Spinal cord (tissue), 10 donors: Measurements from ENCODE around the gene SLC38A5. TPM values are rescaled to one million over a fixed set of nuclear protein-coding genes. Genes with fewer than 3 reads are reported as not detected.

Experiments used
- DNase-seq, 6 donors: peaks; one replicate each; pipeline versions ENCODE4 v3.0.0 to v3.0.0-alpha.2; 2013 to 2015; ENCODE audit warnings: low spot score in 6 of 6, low read depth in 4 of 6
- H3K27ac ChIP-seq: one replicate; pipeline ENCODE4 v1.5.1; 2013; ENCODE audit warnings: low read depth, low read length, control low read depth
- H3K27me3 ChIP-seq: one replicate; pipeline ENCODE4 v1.6.1; 2013; ENCODE audit warnings: low read length; ENCODE audit not compliant: control insufficient read depth, insufficient read depth
- H3K36me3 ChIP-seq: one replicate; pipeline ENCODE4 v1.6.1; 2013; ENCODE audit warnings: low read length; ENCODE audit not compliant: control insufficient read depth, insufficient read depth
- H3K4me1 ChIP-seq: one replicate; pipeline ENCODE4 v1.6.1; 2013; ENCODE audit warnings: low read length; ENCODE audit not compliant: control insufficient read depth, insufficient read depth
- H3K4me3 ChIP-seq: one replicate; pipeline ENCODE4 v1.5.1; 2013; ENCODE audit warnings: low read depth, low read length, control low read depth
- H3K9me3 ChIP-seq: one replicate; pipeline ENCODE4 v1.6.1; 2013; ENCODE audit warnings: low read length; ENCODE audit not compliant: control insufficient read depth, insufficient read depth
- WGBS: methylation state at CpG from one replicate; pipeline ENCODE4 v1.1.5; 2013; ENCODE audit warnings: missing lambda C conversion rate; ENCODE audit not compliant: insufficient coverage; 5-methylcytosine and 5-hydroxymethylcytosine counted together
- polyA plus RNA-seq, 2 donors: library from polyadenylated mRNA; unstranded; fragments of 120-200 nt; gene quantifications; one replicate each; pipeline ENCODE4 v1.2.1, GENCODE V29; 2013; ENCODE audit not compliant: insufficient read length in 2 of 2
- total RNA-seq, 2 donors: library from RNA; depleted of rRNA in 1 of 2; stranded (reverse); fragments of 120-200 nt in 1 of 2; fragments of >200 nt in 1 of 2; gene quantifications; one replicate each; pipeline versions ENCODE4 v1.2.3 to v1.2.4, GENCODE V29; 2013 to 2014
- donor health status: healthy.

The SLC38A5 gene
- total and polyA plus RNA-seq, 4 donors: 16.4 to 65.9 (median 53.7) TPM

- Histone ChIP-seq H3K27ac (no peak overlapping the region), H3K4me1 (peaks cover 11% of the 10 kb centered on the region), H3K27me3 (no peaks in the 10 kb centered on the region), H3K9me3 (no peaks in the 10 kb centered on the region), H3K4me3 (no peak overlapping the region), H3K36me3 (no peaks in the 10 kb centered on the region)
- DNase-seq: peak in 4 of 6 donors; percentile 18 to 76 (median 56)
- 34% methylated on average over 10 of the region's 10 CpGs for WGBS
Observed at GRCh38 chrX:48493890-48494364, 23.9 kb upstream of the SLC38A5 start.

GRCh38 chrX:48492293-48492910, 22.3 kb upstream of the SLC38A5 start:
- 73% methylated on average over 6 of the region's 7 CpGs for WGBS
- no peak overlapping the region for H3K27ac ChIP-seq
- no peaks in the 10 kb centered on the region for H3K9me3 ChIP-seq
- H3K4me3 ChIP-seq: no peak overlapping the region
- no peak for DNase-seq
- H3K36me3 ChIP-seq: no peaks in the 10 kb centered on the region
- H3K4me1 ChIP-seq: peaks cover 11% of the 10 kb centered on the region
- no peaks in the 10 kb centered on the region for H3K27me3 ChIP-seq

GRCh38 chrX:48491809-48492208, 21.7 kb upstream of the SLC38A5 start:
- Histone ChIP-seq H3K4me3 (no peak overlapping the region), H3K9me3 (no peaks in the 10 kb centered on the region), H3K27me3 (no peaks in the 10 kb centered on the region), H3K36me3 (no peaks in the 10 kb centered on the region), H3K27ac (no peak overlapping the region), H3K4me1 (peaks cover 11% of the 10 kb centered on the region)
- no peak for DNase-seq
- 87% methylated on average over 9 of the region's 9 CpGs for WGBS

GRCh38 chrX:48490661-48491060, 20.6 kb upstream of the SLC38A5 start:
- DNase-seq: no peak
- Histone ChIP-seq H3K27ac (no peak overlapping the region), H3K4me3 (no peak overlapping the region), H3K9me3 (no peaks in the 10 kb centered on the region), H3K4me1 (peaks cover 11% of the 10 kb centered on the region), H3K27me3 (no peaks in the 10 kb centered on the region), H3K36me3 (no peaks in the 10 kb centered on the region)
- 69% methylated on average over 6 of the region's 8 CpGs for WGBS

GRCh38 chrX:48489892-48490291, 19.8 kb upstream of the SLC38A5 start:
- no CpG with 5 or more reads among the region's 2 CpGs for whole genome bisulfite sequencing

GRCh38 chrX:48489296-48489695, 19.2 kb upstream of the SLC38A5 start:
- WGBS: 82% methylated on average over 6 of the region's 9 CpGs

More at GRCh38 chrX:48489892-48490291, 19.8 kb upstream of the SLC38A5 start:
- Histone ChIP-seq H3K36me3 (no peaks in the 10 kb centered on the region), H3K27ac (no peak overlapping the region), H3K4me1 (peaks cover 11% of the 10 kb centered on the region), H3K9me3 (no peaks in the 10 kb centered on the region), H3K27me3 (no peaks in the 10 kb centered on the region), H3K4me3 (no peak overlapping the region)
- no peak for DNase-seq

GRCh38 chrX:48488034-48488433, 18.0 kb upstream of the SLC38A5 start:
- H3K27ac ChIP-seq: no peak overlapping the region
- H3K27me3 ChIP-seq: no peaks in the 10 kb centered on the region
- H3K36me3 ChIP-seq: no peaks in the 10 kb centered on the region
- peaks cover under 1% of the 10 kb centered on the region for H3K4me1 ChIP-seq
- H3K9me3 ChIP-seq: no peaks in the 10 kb centered on the region
- no peak for DNase-seq
- WGBS: 69% methylated on average over 3 of the region's 3 CpGs
- H3K4me3 ChIP-seq: no peak overlapping the region

More at GRCh38 chrX:48489296-48489695, 19.2 kb upstream of the SLC38A5 start:
- Histone ChIP-seq H3K36me3 (no peaks in the 10 kb centered on the region), H3K27me3 (no peaks in the 10 kb centered on the region), H3K4me1 (peaks cover 11% of the 10 kb centered on the region), H3K4me3 (no peak overlapping the region), H3K9me3 (no peaks in the 10 kb centered on the region), H3K27ac (no peak overlapping the region)
- DNase-seq: no peak

- peaks cover 3% of the 10 kb centered on the region for H3K36me3 ChIP-seq
- DNase-seq: no peak
- no peak overlapping the region for H3K27ac ChIP-seq
- no peaks in the 10 kb centered on the region for H3K27me3 ChIP-seq
- no peaks in the 10 kb centered on the region for H3K9me3 ChIP-seq
- no peaks in the 10 kb centered on the region for H3K4me1 ChIP-seq
- no peak overlapping the region for H3K4me3 ChIP-seq
- WGBS: 75% methylated on average over 8 of the region's 10 CpGs
Observed at GRCh38 chrX:48487362-48487798, 17.3 kb upstream of the SLC38A5 start.

GRCh38 chrX:48482526-48482925, 12.5 kb upstream of the SLC38A5 start:
- no peaks in the 10 kb centered on the region for H3K4me1 ChIP-seq
- no peaks in the 10 kb centered on the region for H3K27me3 ChIP-seq
- H3K9me3 ChIP-seq: no peaks in the 10 kb centered on the region
- no peak for DNase-seq
- 61% methylated on average over 6 of the region's 7 CpGs for WGBS
- H3K4me3 ChIP-seq: no peak overlapping the region
- H3K36me3 ChIP-seq: peaks cover 23% of the 10 kb centered on the region
- no peak overlapping the region for H3K27ac ChIP-seq

GRCh38 chrX:48480583-48480982, 10.5 kb upstream of the SLC38A5 start:
- Histone ChIP-seq H3K36me3 (peaks cover 23% of the 10 kb centered on the region), H3K27me3 (no peaks in the 10 kb centered on the region), H3K4me1 (no peaks in the 10 kb centered on the region), H3K27ac (no peak overlapping the region), H3K9me3 (no peaks in the 10 kb centered on the region), H3K4me3 (no peak overlapping the region)
- 82% methylated on average over 3 of the region's 3 CpGs for WGBS
- no peak for DNase-seq
